AG04449 (cell line): Measurements from ENCODE around the gene TMEM52.

ENCODE experiments used
- CTCF ChIA-PET: fragments of 350-600 bp; formaldehyde crosslinking; extraction: SDS; loops from one replicate; lab custom pipeline; 2021; ENCODE audit warnings: antibody characterized with exemption; lab: Yijun Ruan, JAX
- POLR2A ChIA-PET: fragments of 400-600, 350-600 bp; formaldehyde crosslinking; extraction: SDS; loops from one replicate; lab custom pipeline; 2020; ENCODE audit warnings: antibody characterized with exemption, inconsistent platforms; lab: Yijun Ruan, JAX
- DNase-seq: peaks from one replicate; pipeline ENCODE4 v3.0.0-alpha.2; 2010; ENCODE audit warnings: low read depth, low spot score
- H3K4me3 ChIP-seq: 2 replicates; pipeline ENCODE4 v1.5.1; 2011; ENCODE audit warnings: low read depth, mild to moderate bottlenecking, control low read depth, low read length
- TF ChIP-seq, protein P1 (sequence below): IDR thresholded peaks from one replicate; pipeline ENCODE4 v1.5.1; 2011; ENCODE audit warnings: mild to moderate bottlenecking, moderate library complexity, low read length, control low read depth, inconsistent platforms; ENCODE audit not compliant: insufficient read depth; ENCODE audit errors: missing control alignments

Gene TMEM52

DNA sequence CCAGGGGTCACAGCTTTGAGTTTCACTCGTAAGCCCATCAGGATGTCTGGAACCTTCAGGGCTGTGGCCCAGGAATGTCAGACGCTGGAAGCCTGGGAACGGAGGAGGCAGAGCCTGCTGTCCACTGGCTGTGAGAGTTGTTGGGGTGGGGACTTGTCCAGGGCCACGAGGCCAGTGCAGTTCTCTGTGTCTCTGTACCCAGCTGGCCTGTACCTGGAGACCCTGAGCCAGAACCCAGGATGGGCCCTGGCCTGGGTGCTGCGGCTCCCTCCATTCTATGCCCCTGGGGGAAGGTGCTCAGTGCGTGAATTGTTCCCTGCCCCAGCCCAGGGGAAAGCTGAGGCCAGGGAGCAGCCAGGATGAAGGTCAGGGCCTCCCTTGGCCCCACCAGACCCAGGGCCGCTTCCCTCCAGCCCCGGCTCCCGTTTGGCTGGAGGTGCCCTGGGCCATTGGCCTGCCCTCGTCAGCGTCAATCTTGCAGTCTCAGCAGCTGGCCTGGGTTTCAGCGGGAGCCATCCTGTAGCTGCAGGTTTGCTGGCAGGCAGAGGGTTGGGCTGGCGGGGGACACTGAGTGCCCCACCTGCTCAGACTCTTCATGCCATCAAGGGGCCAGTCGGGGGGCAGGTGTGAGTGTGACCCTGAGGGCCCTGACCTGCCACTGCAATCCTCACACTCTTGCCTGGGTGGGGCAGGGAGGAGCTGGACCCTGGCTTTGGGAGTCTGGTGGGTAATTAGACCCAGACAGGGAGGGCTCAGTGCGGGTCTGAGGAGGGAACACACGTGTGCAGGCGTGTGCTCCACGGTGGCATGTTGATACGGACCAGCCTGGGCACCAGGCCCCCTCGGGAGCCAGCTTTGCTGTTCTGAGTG, 4.7 kb downstream of the TMEM52 start:
- TF ChIP-seq, protein P1, sequence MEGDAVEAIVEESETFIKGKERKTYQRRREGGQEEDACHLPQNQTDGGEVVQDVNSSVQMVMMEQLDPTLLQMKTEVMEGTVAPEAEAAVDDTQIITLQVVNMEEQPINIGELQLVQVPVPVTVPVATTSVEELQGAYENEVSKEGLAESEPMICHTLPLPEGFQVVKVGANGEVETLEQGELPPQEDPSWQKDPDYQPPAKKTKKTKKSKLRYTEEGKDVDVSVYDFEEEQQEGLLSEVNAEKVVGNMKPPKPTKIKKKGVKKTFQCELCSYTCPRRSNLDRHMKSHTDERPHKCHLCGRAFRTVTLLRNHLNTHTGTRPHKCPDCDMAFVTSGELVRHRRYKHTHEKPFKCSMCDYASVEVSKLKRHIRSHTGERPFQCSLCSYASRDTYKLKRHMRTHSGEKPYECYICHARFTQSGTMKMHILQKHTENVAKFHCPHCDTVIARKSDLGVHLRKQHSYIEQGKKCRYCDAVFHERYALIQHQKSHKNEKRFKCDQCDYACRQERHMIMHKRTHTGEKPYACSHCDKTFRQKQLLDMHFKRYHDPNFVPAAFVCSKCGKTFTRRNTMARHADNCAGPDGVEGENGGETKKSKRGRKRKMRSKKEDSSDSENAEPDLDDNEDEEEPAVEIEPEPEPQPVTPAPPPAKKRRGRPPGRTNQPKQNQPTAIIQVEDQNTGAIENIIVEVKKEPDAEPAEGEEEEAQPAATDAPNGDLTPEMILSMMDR, result no peak
- H3K4me3 ChIP-seq, result no peak overlapping the region
- ChIA-PET CTCF (interaction anchor here (1.4 to 4.4 kb wide), 2 partner anchors 131 to 260 kb away, joined by 3 to 13 read pairs; no protein-coding TSS in a partner anchor), POLR2A (no interaction called here)
- DNase-seq, result no peak

DNA sequence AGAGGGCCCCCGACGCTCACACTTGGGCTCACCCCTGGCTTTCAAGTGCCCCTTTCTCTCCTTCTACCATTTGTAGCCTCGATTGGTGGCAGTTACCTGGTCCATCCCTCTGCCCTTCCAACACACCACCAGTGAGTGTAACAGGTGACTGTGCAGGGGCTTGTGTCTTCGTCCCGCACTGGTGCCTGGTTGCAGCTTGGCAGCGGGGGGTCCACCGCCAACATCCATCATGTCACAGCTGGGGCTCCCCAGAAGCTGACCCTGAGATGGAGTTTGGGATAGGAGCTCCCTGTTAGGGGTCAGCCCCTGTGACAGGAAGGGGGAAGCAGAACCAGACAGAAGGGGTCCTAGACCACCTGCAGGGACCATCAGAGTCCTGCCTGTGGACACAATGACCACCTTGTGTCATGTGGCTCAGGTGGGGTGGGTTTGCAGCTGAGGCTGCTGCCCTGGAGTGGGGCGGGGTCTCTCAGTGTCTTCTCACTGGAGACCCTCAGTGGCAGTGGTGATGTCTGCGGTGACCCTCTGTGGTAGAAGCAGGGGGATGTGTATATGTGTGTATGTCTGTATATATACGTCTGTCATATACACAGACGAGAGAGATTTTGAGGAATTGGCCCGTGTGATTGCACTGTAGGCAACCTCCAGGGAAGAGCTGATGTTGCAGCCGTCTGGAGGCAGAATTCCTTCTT, 7.6 kb downstream of the TMEM52 start:
- ChIA-PET CTCF (interaction anchor here (0.8 kb wide), 2 partner anchors 49 to 133 kb away, joined by 3 read pairs; no protein-coding TSS in a partner anchor), POLR2A (no interaction called here)
- no peak overlapping the region for H3K4me3 ChIP-seq
- TF ChIP-seq, protein P1, result no peak
- no peak for DNase-seq

DNA sequence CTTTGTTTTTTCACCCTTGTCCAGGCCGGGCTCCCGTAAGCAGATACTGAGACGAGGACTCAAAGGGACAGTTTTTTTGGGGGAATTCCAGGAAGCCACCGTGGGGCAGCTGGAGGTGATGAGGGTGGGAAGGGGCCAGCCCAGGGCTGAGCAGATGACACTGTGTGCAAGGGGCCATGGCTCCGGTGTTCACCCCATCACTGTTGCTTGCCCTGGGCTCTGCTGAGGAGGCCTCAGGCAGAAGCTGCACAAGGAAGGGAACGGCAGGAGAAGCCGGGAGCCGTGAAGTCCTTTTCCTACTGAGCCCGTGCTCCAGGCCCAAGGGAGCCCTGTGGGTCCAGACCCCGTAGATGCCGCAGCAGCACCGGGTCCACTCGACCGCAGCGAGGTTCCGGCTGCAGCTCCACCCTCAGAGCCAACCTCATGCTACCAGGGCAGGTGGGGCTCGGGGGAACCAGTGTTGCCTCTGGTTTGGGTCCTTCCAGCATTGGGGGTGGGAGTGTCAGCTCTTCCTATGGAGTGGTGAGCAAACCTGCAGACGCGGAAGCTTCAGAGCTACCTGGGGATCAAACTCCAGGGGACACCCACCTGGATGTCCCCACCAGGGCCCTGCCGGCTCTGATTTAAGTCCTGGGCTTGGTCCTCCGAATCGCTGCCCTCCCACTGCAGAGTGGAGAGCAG, 8.3 kb downstream of the TMEM52 start:
- TF ChIP-seq, protein P1, result no peak
- ChIA-PET POLR2A (no interaction called here), CTCF (interaction anchor here (0.8 kb wide), 2 partner anchors 50 to 134 kb away, joined by 3 read pairs; no protein-coding TSS in a partner anchor)
- H3K4me3 ChIP-seq, result no peak overlapping the region
- no peak for DNase-seq

DNA sequence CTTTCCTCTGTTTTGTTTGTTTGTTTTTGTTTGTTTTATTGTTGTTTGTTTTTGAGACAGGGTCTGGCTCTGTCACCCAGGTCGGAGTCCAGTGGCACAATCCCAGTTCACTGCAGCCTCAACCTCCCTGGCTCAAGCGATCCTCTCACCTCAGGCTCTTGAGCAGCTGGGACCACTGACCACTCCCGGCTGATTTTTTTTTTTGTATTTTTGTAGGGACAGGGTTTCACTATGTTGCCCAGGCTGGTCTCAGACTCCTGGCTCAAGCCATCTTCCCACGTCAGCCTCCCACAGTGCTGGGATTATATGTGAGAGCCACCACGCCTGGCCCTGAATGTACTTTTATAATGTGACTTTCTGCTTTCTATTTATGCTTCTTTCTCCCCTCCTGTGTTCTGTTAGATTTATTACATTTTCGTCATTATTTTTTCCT, 9.0 kb downstream of the TMEM52 start:
- ChIA-PET POLR2A (interaction anchor here (1.5 kb wide), 1 partner anchor 18 kb away, joined by 4 read pairs; no protein-coding TSS in a partner anchor), CTCF (interaction anchor here (1.4 to 5.1 kb wide), 5 partner anchors 13 to 135 kb away, joined by 4 to 75 read pairs (median 9); no protein-coding TSS in a partner anchor)
- H3K4me3 ChIP-seq, result peak overlapping the region; percentile 57
- TF ChIP-seq, protein P1, result no peak
- no peak for DNase-seq

DNA sequence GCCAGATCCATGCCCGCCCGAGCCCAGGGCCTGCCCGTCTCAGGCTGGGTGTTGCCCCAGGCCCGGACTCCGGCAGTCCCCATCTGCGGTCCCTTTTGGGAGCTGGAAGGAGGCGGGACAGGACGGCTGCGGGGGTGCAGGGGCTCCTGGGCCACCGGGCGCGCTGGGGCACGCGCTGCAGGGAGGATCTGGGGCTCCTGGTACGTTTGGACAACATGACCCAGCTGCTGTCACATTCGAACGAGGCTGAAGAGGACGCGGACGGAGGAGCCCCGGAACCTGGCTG, 10.6 kb downstream of the TMEM52 start:
- TF ChIP-seq, protein P1, result no peak
- ChIA-PET POLR2A (interaction anchor here (1.0 to 1.5 kb wide), 2 partner anchors 17 to 50 kb away, joined by 4 read pairs; no protein-coding TSS in a partner anchor), CTCF (interaction anchor here (0.6 to 5.1 kb wide), 20 partner anchors 9 to 184 kb away, joined by 3 to 75 read pairs (median 4); partner anchors contain the start of genes CDK11A and NADK)
- peak overlapping the region; percentile 74 for H3K4me3 ChIP-seq
- no peak for DNase-seq
